K562 (cell line): ENCODE data around the gene DSG3. TPM values are rescaled to one million over a fixed set of nuclear protein-coding genes. Genes with fewer than 3 reads are reported as not detected.

Experiments
- ATAC-seq: fragments of 200-7000 bp; cut with Tn5 transposase; 3 replicates; pipeline ENCODE4 v1.9.1; 2020; ENCODE audit warnings: moderate library complexity
- BruUV-seq: library from RNA; stranded (reverse); fragments of 400-500 nt; replicated peaks from 2 replicates; lab custom pipeline; 2021; lab: Mats Ljungman, UMichigan
- CTCF ChIA-PET: fragments of 300-600 bp; formaldehyde crosslinking; extraction: SDS; loops from one replicate; lab custom pipeline; 2021; ENCODE audit warnings: low intra/inter-chr PET ratio; lab: Yijun Ruan, JAX
- POLR2A ChIA-PET: fragments of 300-600, 350-650 bp; sonication (Branson Sonifier 250); formaldehyde crosslinking; extraction: SDS; loops from one replicate; lab custom pipeline; 2021; ENCODE audit warnings: antibody characterized with exemption, inconsistent platforms; lab: Yijun Ruan, JAX
- DNase-seq, 4 experiments: peaks; one replicate each; pipeline versions ENCODE4 v3.0.0 to v3.0.0-alpha.2; 2011 to 2018; ENCODE audit warnings: low spot score in 3 of 4, mixed read lengths in 3 of 4; ENCODE audit errors: extremely low read depth in 1 of 4
- FAIRE-seq: peaks from 2 replicates; lab custom pipeline; 2011; peaks lifted over from hg19 to GRCh38; lab: Jason Lieb, UNC
- H2AFZ ChIP-seq: 2 replicates; pipeline ENCODE4 v1.6.0; 2011; ENCODE audit warnings: low read depth, low read length, control low read depth, inconsistent platforms
- H3K27ac ChIP-seq: fragments of 200-600 bp; 3 replicates; pipeline ENCODE4 v1.8.0; 2011; ENCODE audit warnings: low read depth, mild to moderate bottlenecking, control low read depth, inconsistent platforms, low read length, moderate library complexity, mixed read lengths; ENCODE audit errors: extremely low read depth
- H3K27me3 ChIP-seq, 2 experiments: fragments of 300-600 bp in 1 of 2; 2 replicates in 1 of 2; 3 replicates in 1 of 2; pipeline versions ENCODE4 v1.6.0 to v1.8.0; 2011; ENCODE audit warnings: inconsistent platforms in 2 of 2, low read length in 2 of 2, mild to moderate bottlenecking in 1 of 2, mixed read lengths in 1 of 2, moderate library complexity in 1 of 2; ENCODE audit not compliant: control insufficient read depth in 2 of 2, insufficient read depth in 2 of 2
- H3K36me3 ChIP-seq: fragments of 300-600 bp; 3 replicates; pipeline ENCODE4 v1.8.0; 2011; ENCODE audit warnings: mild to moderate bottlenecking, low read length, inconsistent platforms; ENCODE audit not compliant: control insufficient read depth, insufficient read depth
- H3K4me1 ChIP-seq, 2 experiments: fragments of 200-600 bp in 1 of 2; replicated peaks in 1 of 2; 2 replicates in 1 of 2; 3 replicates in 1 of 2; pipeline versions ENCODE4 v1.5.1 to v1.8.0; 2011; ENCODE audit warnings: inconsistent platforms in 2 of 2, low read length in 2 of 2, mild to moderate bottlenecking in 1 of 2, mixed read lengths in 1 of 2, moderate library complexity in 1 of 2; ENCODE audit not compliant: control insufficient read depth in 2 of 2, insufficient read depth in 2 of 2
- H3K4me2 ChIP-seq: 2 replicates; pipeline ENCODE4 v1.6.1; 2011; ENCODE audit warnings: low read length, control low read depth, inconsistent platforms, mixed read lengths; ENCODE audit not compliant: insufficient read depth
- H3K4me3 ChIP-seq: fragments of 200-600 bp; sonication (generic), shearing (Covaris generic); 2 replicates; pipeline ENCODE4 v1.5.1; 2016; ENCODE audit warnings: control low read depth, inconsistent platforms
- H3K79me2 ChIP-seq: fragments of 200-600 bp; 3 replicates; pipeline ENCODE4 v1.8.0; 2011; ENCODE audit warnings: low read length, inconsistent platforms; ENCODE audit not compliant: control insufficient read depth, insufficient read depth
- H3K9ac ChIP-seq, 2 experiments: 2 replicates each; pipeline versions ENCODE4 v1.6.0 to v1.6.1; 2011; ENCODE audit warnings: low read depth in 2 of 2, low read length in 2 of 2, control low read depth in 1 of 2, inconsistent platforms in 1 of 2, mild to moderate bottlenecking in 1 of 2, mixed read lengths in 1 of 2; ENCODE audit not compliant: insufficient read depth in 1 of 2
- H3K9me1 ChIP-seq: one replicate; pipeline ENCODE4 v1.6.0; 2011; ENCODE audit warnings: inconsistent platforms, mild to moderate bottlenecking, low read length, moderate library complexity; ENCODE audit not compliant: control insufficient read depth, insufficient read depth
- H3K9me3 ChIP-seq: replicated peaks from 2 replicates; pipeline ENCODE4 v1.5.1; 2011; ENCODE audit warnings: low read depth, low read length, inconsistent platforms; ENCODE audit not compliant: control insufficient read depth, insufficient read depth
- H4K20me1 ChIP-seq: replicated peaks from 2 replicates; pipeline ENCODE4 v1.6.1; 2011; ENCODE audit warnings: low read length, inconsistent platforms, mixed read lengths; ENCODE audit not compliant: control insufficient read depth, insufficient read depth
- CXXC5 ChIP-seq: fragments of 250-450 bp; sonication (Bioruptor Pico); IDR thresholded peaks from 2 replicates; pipeline ENCODE4 v1.8.0; 2022; ENCODE audit warnings: inconsistent platforms, mild to moderate bottlenecking, moderate library complexity
- DDX20 ChIP-seq: fragments of 450-650 bp; IDR thresholded peaks from 2 replicates; pipeline ENCODE4 v1.6.1; 2016; ENCODE audit warnings: missing genetic modification characterization, low read depth, mild to moderate bottlenecking, missing compliant biosample characterization, moderate library complexity
- HDGF ChIP-seq: fragments of 450-650 bp; IDR thresholded peaks from 2 replicates; pipeline ENCODE4 v1.6.1; 2016
- L3MBTL2 ChIP-seq: fragments of 450-650 bp; IDR thresholded peaks from 2 replicates; pipeline ENCODE4 v1.6.1; 2016; ENCODE audit warnings: mild to moderate bottlenecking, moderate library complexity
- MCM2 ChIP-seq: fragments of 450-650 bp; IDR thresholded peaks from 2 replicates; pipeline ENCODE4 v1.6.1; 2017; ENCODE audit warnings: low read depth, mild to moderate bottlenecking
- PCBP1 ChIP-seq: fragments of 200-400 bp; formaldehyde crosslinking; IDR thresholded peaks from 2 replicates; pipeline ENCODE4 v1.6.1; 2018; ENCODE audit warnings: mild to moderate bottlenecking, low read depth, low read length; ENCODE audit not compliant: poor library complexity, severe bottlenecking
- SMAD4 ChIP-seq: fragments of 250-450 bp; sonication (Bioruptor Pico); conservative IDR thresholded peaks from 2 replicates; pipeline ENCODE4 v1.8.0; 2021; ENCODE audit warnings: inconsistent platforms, mild to moderate bottlenecking, moderate library complexity
- SREBF1 ChIP-seq: fragments of 150-350 bp; IDR thresholded peaks from 2 replicates; pipeline ENCODE4 v1.6.1; 2014; ENCODE audit warnings: antibody characterized with exemption, low read depth, low read length, borderline replicate concordance
- ZNF124 ChIP-seq: sonication (generic); formaldehyde crosslinking; IDR thresholded peaks from 2 replicates; pipeline ENCODE4 v1.8.1; 2022; ENCODE audit warnings: missing genetic modification reagents
- ZNF239 ChIP-seq: fragments of 250-450 bp; sonication (Bioruptor Pico); IDR thresholded peaks from 2 replicates; pipeline ENCODE4 v1.4.0; 2020; ENCODE audit warnings: mild to moderate bottlenecking
- ZNF263 ChIP-seq: sonication (generic); formaldehyde crosslinking; IDR thresholded peaks from 2 replicates; pipeline ENCODE4 v1.8.0; 2022; ENCODE audit warnings: mild to moderate bottlenecking, missing genetic modification reagents, borderline replicate concordance
- ZNF695 ChIP-seq: fragments of 450-650 bp; formaldehyde crosslinking; IDR thresholded peaks from 2 replicates; pipeline ENCODE4 v1.4.0; 2020; ENCODE audit warnings: mild to moderate bottlenecking, moderate library complexity
- WGBS: fragments of 100-300 bp; shearing (Covaris generic); methylation state at CpG from one replicate; pipeline ENCODE4 v1.1.6; 2016; ENCODE audit warnings: low coverage, mixed read lengths; ENCODE audit not compliant: insufficient coverage; ENCODE audit errors: missing lambda C conversion rate; 5-methylcytosine and 5-hydroxymethylcytosine counted together
- in situ Hi-C: fragments of 300-500 bp; cut with MboI; formaldehyde crosslinking; loops from 4 replicates; pipeline ENCODE4 v1.15.0; 2018; ENCODE audit warnings: inconsistent platforms, mixed read lengths
- intact Hi-C: fragments of 100-400 bp; cut with micrococcal nuclease; formaldehyde crosslinking; loops from 2 replicates; pipeline ENCODE4 v1.14.2; 2022
- polyA plus RNA-seq, 8 experiments: library from polyadenylated mRNA; depleted of rRNA in 4 of 8; stranded (reverse) in 5 of 8; unstranded in 3 of 8; fragments of >200 nt; fragmentation: Nextera tagmentation in 2 of 8; fragmentation: Illumina TruSeq in 1 of 8; extraction: Ambion mirVana in 2 of 8; extraction: Trizol in 1 of 8; gene quantifications; 2 replicates each; pipeline versions ENCODE4 v1.2.1 to v1.2.3, GENCODE V29; 2011 to 2014; ENCODE audit warnings: inconsistent platforms in 1 of 8, missing spikeins in 1 of 8
- total RNA-seq, 7 experiments: library from RNA; depleted of rRNA in 6 of 7; stranded (reverse); fragments of >200 nt in 6 of 7; fragmentation: Illumina TruSeq in 2 of 7; extraction: Trizol in 2 of 7; gene quantifications; 2 replicates each; pipeline versions ENCODE4 v1.2.1 to v1.2.3, GENCODE V29; 2011 to 2021; ENCODE audit warnings: low replicate concordance in 1 of 7
- TF ChIP-seq, protein P1 (sequence below): fragments of 250-450 bp; sonication (Bioruptor Pico); IDR thresholded peaks from 2 replicates; pipeline ENCODE4 v1.8.0; 2022; ENCODE audit warnings: inconsistent platforms, mild to moderate bottlenecking, moderate library complexity, borderline replicate concordance
- TF ChIP-seq, protein P2 (sequence below): fragments of 150-350 bp; IDR thresholded peaks from 2 replicates; pipeline ENCODE4 v1.6.1; 2014; ENCODE audit warnings: low read depth, mild to moderate bottlenecking, low read length, borderline replicate concordance
- TF ChIP-seq, protein P3 (sequence below): fragments of 450-650 bp; formaldehyde crosslinking; IDR thresholded peaks from 2 replicates; pipeline ENCODE4 v1.4.0; 2020; ENCODE audit warnings: mild to moderate bottlenecking, mixed read lengths

Gene DSG3
- total and polyA plus RNA-seq, 9 of the 15 experiments (the other 6 are each of a cell fraction or from before 2014, with no cell fraction given) = 0.04 to 0.18 (median 0.07) TPM; not detected in 1

DNA sequence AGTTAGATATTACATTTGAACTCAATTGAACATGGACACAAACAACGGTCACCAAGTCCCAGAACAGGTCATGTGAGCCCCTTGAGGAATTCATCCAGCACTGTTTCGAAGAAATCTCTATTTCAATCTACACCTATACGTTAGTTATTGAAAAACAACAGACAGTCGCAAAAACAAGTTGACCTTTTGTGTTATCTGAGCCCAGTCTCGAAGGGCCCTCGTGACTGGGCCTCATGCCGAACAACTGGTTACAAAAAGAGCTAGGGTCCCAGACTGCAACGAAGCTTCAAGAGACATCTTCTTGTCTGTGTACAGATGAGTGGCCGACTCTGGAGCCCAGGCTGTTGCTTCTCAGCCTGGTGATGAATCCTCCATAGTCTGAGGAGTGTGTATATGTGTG, 45.1 kb downstream of the DSG3 start:
- BruUV-seq = no TSS peak
- WGBS = 28% methylated on average over 9 of the region's 9 CpGs
- H3K4me2 ChIP-seq = no peak overlapping the region
- ChIA-PET POLR2A (interaction anchor here (0.5 to 1.1 kb wide), 2 partner anchors 8 to 176 kb away, joined by 3 to 4 read pairs; no protein-coding TSS in a partner anchor), CTCF (no interaction called here)
- in situ Hi-C loops = no loop called here
- no peaks in the 10 kb centered on the region for H3K9me1 ChIP-seq
- H3K36me3 ChIP-seq = no peaks in the 10 kb centered on the region
- ATAC-seq = no peak
- no peak for FAIRE-seq
- no peak overlapping the region for H3K27ac ChIP-seq
- H3K27me3 ChIP-seq = no peaks in the 10 kb centered on the region
- H3K4me1 ChIP-seq = peaks cover 0 to 4% of the 10 kb centered on the region in 2 experiments; a peak in 4 of 5 replicates
- H3K4me3 ChIP-seq = no peak overlapping the region
- no peak for DNase-seq
- no peaks in the 10 kb centered on the region for H3K79me2 ChIP-seq
- intact Hi-C loops = no loop called here
- no peak overlapping the region; the same call in 1 of the 2 replicates for H2AFZ ChIP-seq
- no peaks in the 10 kb centered on the region for H4K20me1 ChIP-seq
- no peaks in the 10 kb centered on the region for H3K9me3 ChIP-seq
- no peak overlapping the region for H3K9ac ChIP-seq
- no peak for TF ChIP-seq HDGF
- TF ChIP-seq ZNF263 (CRISPR knock-in tag) = no peak
- TF ChIP-seq SREBF1 = no peak
- TF ChIP-seq ZNF239 (CRISPR knock-in tag) = no peak
- no peak for TF ChIP-seq MCM2
- TF ChIP-seq SMAD4 (CRISPR knock-in tag) = no peak
- TF ChIP-seq, protein P1, sequence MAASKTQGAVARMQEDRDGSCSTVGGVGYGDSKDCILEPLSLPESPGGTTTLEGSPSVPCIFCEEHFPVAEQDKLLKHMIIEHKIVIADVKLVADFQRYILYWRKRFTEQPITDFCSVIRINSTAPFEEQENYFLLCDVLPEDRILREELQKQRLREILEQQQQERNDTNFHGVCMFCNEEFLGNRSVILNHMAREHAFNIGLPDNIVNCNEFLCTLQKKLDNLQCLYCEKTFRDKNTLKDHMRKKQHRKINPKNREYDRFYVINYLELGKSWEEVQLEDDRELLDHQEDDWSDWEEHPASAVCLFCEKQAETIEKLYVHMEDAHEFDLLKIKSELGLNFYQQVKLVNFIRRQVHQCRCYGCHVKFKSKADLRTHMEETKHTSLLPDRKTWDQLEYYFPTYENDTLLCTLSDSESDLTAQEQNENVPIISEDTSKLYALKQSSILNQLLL (CRISPR knock-in tag) = no peak
- no peak for TF ChIP-seq ZNF124 (CRISPR knock-in tag)
- TF ChIP-seq CXXC5 (CRISPR knock-in tag) = no peak
- TF ChIP-seq, protein P2, sequence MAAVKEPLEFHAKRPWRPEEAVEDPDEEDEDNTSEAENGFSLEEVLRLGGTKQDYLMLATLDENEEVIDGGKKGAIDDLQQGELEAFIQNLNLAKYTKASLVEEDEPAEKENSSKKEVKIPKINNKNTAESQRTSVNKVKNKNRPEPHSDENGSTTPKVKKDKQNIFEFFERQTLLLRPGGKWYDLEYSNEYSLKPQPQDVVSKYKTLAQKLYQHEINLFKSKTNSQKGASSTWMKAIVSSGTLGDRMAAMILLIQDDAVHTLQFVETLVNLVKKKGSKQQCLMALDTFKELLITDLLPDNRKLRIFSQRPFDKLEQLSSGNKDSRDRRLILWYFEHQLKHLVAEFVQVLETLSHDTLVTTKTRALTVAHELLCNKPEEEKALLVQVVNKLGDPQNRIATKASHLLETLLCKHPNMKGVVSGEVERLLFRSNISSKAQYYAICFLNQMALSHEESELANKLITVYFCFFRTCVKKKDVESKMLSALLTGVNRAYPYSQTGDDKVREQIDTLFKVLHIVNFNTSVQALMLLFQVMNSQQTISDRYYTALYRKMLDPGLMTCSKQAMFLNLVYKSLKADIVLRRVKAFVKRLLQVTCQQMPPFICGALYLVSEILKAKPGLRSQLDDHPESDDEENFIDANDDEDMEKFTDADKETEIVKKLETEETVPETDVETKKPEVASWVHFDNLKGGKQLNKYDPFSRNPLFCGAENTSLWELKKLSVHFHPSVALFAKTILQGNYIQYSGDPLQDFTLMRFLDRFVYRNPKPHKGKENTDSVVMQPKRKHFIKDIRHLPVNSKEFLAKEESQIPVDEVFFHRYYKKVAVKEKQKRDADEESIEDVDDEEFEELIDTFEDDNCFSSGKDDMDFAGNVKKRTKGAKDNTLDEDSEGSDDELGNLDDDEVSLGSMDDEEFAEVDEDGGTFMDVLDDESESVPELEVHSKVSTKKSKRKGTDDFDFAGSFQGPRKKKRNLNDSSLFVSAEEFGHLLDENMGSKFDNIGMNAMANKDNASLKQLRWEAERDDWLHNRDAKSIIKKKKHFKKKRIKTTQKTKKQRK = no peak
- TF ChIP-seq PCBP1 = no peak
- TF ChIP-seq ZNF695 (CRISPR knock-in tag) = no peak
- no peak for TF ChIP-seq DDX20 (tag)
- TF ChIP-seq, protein P3, sequence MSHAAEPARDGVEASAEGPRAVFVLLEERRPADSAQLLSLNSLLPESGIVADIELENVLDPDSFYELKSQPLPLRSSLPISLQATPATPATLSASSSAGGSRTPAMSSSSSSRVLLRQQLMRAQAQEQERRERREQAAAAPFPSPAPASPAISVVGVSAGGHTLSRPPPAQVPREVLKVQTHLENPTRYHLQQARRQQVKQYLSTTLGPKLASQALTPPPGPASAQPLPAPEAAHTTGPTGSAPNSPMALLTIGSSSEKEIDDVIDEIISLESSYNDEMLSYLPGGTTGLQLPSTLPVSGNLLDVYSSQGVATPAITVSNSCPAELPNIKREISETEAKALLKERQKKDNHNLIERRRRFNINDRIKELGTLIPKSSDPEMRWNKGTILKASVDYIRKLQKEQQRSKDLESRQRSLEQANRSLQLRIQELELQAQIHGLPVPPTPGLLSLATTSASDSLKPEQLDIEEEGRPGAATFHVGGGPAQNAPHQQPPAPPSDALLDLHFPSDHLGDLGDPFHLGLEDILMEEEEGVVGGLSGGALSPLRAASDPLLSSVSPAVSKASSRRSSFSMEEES (CRISPR knock-in tag) = peak; percentile 12; the same call in 1 of the 2 replicates
- peak; percentile 61 for TF ChIP-seq L3MBTL2
